ENCODE results near the gene MB. TPM values are rescaled to one million over a fixed set of nuclear protein-coding genes. Genes with fewer than 3 reads are reported as not detected.

The MB gene
- total RNA-seq, 1 experiment from 2014 or later: not detected

- Mint-ChIP-seq H3K9me3 (ENCODE audit: low read depth, unreplicated experiment) (peaks cover 4% of the 10 kb centered on the region), H3K4me1 (ENCODE audit: low read depth, unreplicated experiment) (peaks cover 11% of the 10 kb centered on the region), H3K27me3 (ENCODE audit: unreplicated experiment) (peaks cover 41% of the 10 kb centered on the region), H3K27ac (ENCODE audit: unreplicated experiment) (no peak overlapping the region), H3K4me3 (ENCODE audit: low read depth, unreplicated experiment) (no peak overlapping the region), H3K36me3 (ENCODE audit: insufficient read depth, unreplicated experiment) (peaks cover 5% of the 10 kb centered on the region)
- CTCF ChIA-PET: no interaction called here
- intact Hi-C loops (cut with micrococcal nuclease; ENCODE audit: unreplicated experiment): no loop called here
- no peak for DNase-seq
- TF ChIP-seq CTCF (IDR thresholded peaks at IDR 0.05; ENCODE audit: unreplicated experiment): no peak
- no TSS peak for BruUV-seq (replicated peaks)
These were observed 38.1 kb downstream of the MB start for GRCh38 chr22:35578836-35579575.

GRCh38 chr22:35577799-35578659 is 39.1 kb downstream of the MB start:
- CTCF ChIA-PET: no interaction called here
- H3K27ac Mint-ChIP-seq (ENCODE audit: unreplicated experiment): no peak overlapping the region
- peaks cover 2% of the 10 kb centered on the region for H3K4me1 Mint-ChIP-seq (ENCODE audit: low read depth, unreplicated experiment)
- H3K4me3 Mint-ChIP-seq (ENCODE audit: low read depth, unreplicated experiment): no peak overlapping the region
- no peak for DNase-seq
- H3K27me3 Mint-ChIP-seq (ENCODE audit: unreplicated experiment): peaks cover 43% of the 10 kb centered on the region
- no peak for TF ChIP-seq CTCF (IDR thresholded peaks at IDR 0.05; ENCODE audit: unreplicated experiment)
- intact Hi-C loops (cut with micrococcal nuclease; ENCODE audit: unreplicated experiment): no loop called here
- H3K36me3 Mint-ChIP-seq (ENCODE audit: insufficient read depth, unreplicated experiment): peaks cover 2% of the 10 kb centered on the region
- peaks cover 4% of the 10 kb centered on the region for H3K9me3 Mint-ChIP-seq (ENCODE audit: low read depth, unreplicated experiment)
- BruUV-seq (replicated peaks): no TSS peak

- Mint-ChIP-seq H3K27ac (ENCODE audit: unreplicated experiment) (no peak overlapping the region), H3K27me3 (ENCODE audit: unreplicated experiment) (peaks cover 45% of the 10 kb centered on the region), H3K4me3 (ENCODE audit: low read depth, unreplicated experiment) (no peak overlapping the region), H3K4me1 (ENCODE audit: low read depth, unreplicated experiment) (no peaks in the 10 kb centered on the region), H3K9me3 (ENCODE audit: low read depth, unreplicated experiment) (peaks cover 4% of the 10 kb centered on the region), H3K36me3 (ENCODE audit: insufficient read depth, unreplicated experiment) (no peaks in the 10 kb centered on the region)
- TF ChIP-seq CTCF (IDR thresholded peaks at IDR 0.05; ENCODE audit: unreplicated experiment): no peak
- no peak for DNase-seq
- intact Hi-C loops (cut with micrococcal nuclease; ENCODE audit: unreplicated experiment): no loop called here
- CTCF ChIA-PET: no interaction called here
- no TSS peak for BruUV-seq (replicated peaks)
These were observed 40.5 kb downstream of the MB start for GRCh38 chr22:35576671-35577070.

- no peaks in the 10 kb centered on the region for H3K4me1 Mint-ChIP-seq (ENCODE audit: low read depth, unreplicated experiment)
- intact Hi-C loops (cut with micrococcal nuclease; ENCODE audit: unreplicated experiment): no loop called here
- no peak overlapping the region for H3K4me3 Mint-ChIP-seq (ENCODE audit: low read depth, unreplicated experiment)
- no peak overlapping the region for H3K27ac Mint-ChIP-seq (ENCODE audit: unreplicated experiment)
- TF ChIP-seq CTCF (IDR thresholded peaks at IDR 0.05; ENCODE audit: unreplicated experiment): no peak
- no peaks in the 10 kb centered on the region for H3K36me3 Mint-ChIP-seq (ENCODE audit: insufficient read depth, unreplicated experiment)
- no TSS peak for BruUV-seq (replicated peaks)
- peaks cover 60% of the 10 kb centered on the region for H3K27me3 Mint-ChIP-seq (ENCODE audit: unreplicated experiment)
- no peak for DNase-seq
- CTCF ChIA-PET: interaction anchor here (0.6 kb wide), 1 partner anchor 145 kb away, joined by 4 read pairs; no protein-coding TSS in a partner anchor
- peaks cover 4% of the 10 kb centered on the region for H3K9me3 Mint-ChIP-seq (ENCODE audit: low read depth, unreplicated experiment)
These were observed 41.9 kb downstream of the MB start for GRCh38 chr22:35575116-35575748.

Data from Calu3 (cell line).